Measurements from ENCODE around the gene ST8SIA6. TPM values are rescaled to one million over a fixed set of nuclear protein-coding genes. Genes with fewer than 3 reads are reported as not detected.

The ST8SIA6 gene
- polyA plus RNA-seq, 2 of the 4 experiments (the other 2 are of a cell fraction) = 0.16 to 0.25 TPM

DNA sequence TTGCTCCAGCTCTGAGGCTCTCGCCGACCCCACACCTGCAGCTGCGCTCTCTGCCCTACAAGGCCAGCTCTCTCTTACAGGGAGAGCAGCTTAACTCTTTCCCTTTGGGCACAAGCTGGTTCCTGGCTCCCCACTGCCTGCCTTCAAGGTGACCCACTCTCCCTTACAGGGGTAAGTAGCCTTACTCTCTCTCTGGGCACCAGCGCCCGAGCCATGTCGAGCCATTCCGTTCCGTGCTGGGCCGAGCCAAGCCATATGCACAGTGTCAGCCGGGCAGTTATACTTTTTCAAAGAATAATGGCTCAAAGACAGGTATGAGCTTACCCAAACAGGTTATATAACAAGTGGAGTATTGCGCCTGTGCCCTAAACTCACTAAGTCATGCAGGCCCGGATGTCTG is 181.7 kb downstream of the ST8SIA6 start:
- DNase-seq (ENCODE audit: low read depth in 1 of 2, low spot score in 1 of 2) (no peak), FAIRE-seq (no peak), ATAC-seq (no peak; a peak in 1 of 6 replicates)
- peaks cover 6% of the 10 kb centered on the region; the same call in 1 of the 3 replicates for H3K9me3 ChIP-seq
- POLR2A ChIA-PET = no interaction called here
- CTCF ChIA-PET = interaction anchor here (1.2 kb wide), 1 partner anchor 430 kb away, joined by 4 read pairs; no protein-coding TSS in a partner anchor
- H3K4me2 ChIP-seq = no peak overlapping the region
- H3K27ac ChIP-seq = no peak overlapping the region
- TF ChIP-seq CHD2 (IDR thresholded peaks at IDR 0.05; ENCODE audit: low read length, partially characterized antibody) = no peak
- TF ChIP-seq TP53 (CRISPR knock-in tag; IDR thresholded peaks at IDR 0.05) = no peak
- TF ChIP-seq PHF8 (IDR thresholded peaks at IDR 0.05; ENCODE audit: borderline replicate concordance, low read depth) = no peak
- no peak for TF ChIP-seq ZC3H11A (IDR thresholded peaks at IDR 0.05)
- TF ChIP-seq, protein P1, sequence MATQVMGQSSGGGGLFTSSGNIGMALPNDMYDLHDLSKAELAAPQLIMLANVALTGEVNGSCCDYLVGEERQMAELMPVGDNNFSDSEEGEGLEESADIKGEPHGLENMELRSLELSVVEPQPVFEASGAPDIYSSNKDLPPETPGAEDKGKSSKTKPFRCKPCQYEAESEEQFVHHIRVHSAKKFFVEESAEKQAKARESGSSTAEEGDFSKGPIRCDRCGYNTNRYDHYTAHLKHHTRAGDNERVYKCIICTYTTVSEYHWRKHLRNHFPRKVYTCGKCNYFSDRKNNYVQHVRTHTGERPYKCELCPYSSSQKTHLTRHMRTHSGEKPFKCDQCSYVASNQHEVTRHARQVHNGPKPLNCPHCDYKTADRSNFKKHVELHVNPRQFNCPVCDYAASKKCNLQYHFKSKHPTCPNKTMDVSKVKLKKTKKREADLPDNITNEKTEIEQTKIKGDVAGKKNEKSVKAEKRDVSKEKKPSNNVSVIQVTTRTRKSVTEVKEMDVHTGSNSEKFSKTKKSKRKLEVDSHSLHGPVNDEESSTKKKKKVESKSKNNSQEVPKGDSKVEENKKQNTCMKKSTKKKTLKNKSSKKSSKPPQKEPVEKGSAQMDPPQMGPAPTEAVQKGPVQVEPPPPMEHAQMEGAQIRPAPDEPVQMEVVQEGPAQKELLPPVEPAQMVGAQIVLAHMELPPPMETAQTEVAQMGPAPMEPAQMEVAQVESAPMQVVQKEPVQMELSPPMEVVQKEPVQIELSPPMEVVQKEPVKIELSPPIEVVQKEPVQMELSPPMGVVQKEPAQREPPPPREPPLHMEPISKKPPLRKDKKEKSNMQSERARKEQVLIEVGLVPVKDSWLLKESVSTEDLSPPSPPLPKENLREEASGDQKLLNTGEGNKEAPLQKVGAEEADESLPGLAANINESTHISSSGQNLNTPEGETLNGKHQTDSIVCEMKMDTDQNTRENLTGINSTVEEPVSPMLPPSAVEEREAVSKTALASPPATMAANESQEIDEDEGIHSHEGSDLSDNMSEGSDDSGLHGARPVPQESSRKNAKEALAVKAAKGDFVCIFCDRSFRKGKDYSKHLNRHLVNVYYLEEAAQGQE (IDR thresholded peaks at IDR 0.05) = no peak
- TF ChIP-seq FOXS1 (CRISPR knock-in tag; IDR thresholded peaks at IDR 0.05) = no peak
- no peak for TF ChIP-seq RARB (CRISPR knock-in tag; IDR thresholded peaks at IDR 0.05)
- TF ChIP-seq SMC3 (IDR thresholded peaks at IDR 0.05) = no peak
- TF ChIP-seq GATA3 (IDR thresholded peaks at IDR 0.05; ENCODE audit: borderline replicate concordance) = no peak
- no peak for TF ChIP-seq RAD21 (conservative IDR thresholded peaks at IDR 0.05 in 1 of 2, IDR thresholded peaks at IDR 0.05 in 1 of 2)
- TF ChIP-seq HDAC2 (IDR thresholded peaks at IDR 0.05) = no peak
- no peak for TF ChIP-seq KDM5A (IDR thresholded peaks at IDR 0.05)
- TF ChIP-seq, protein P2, sequence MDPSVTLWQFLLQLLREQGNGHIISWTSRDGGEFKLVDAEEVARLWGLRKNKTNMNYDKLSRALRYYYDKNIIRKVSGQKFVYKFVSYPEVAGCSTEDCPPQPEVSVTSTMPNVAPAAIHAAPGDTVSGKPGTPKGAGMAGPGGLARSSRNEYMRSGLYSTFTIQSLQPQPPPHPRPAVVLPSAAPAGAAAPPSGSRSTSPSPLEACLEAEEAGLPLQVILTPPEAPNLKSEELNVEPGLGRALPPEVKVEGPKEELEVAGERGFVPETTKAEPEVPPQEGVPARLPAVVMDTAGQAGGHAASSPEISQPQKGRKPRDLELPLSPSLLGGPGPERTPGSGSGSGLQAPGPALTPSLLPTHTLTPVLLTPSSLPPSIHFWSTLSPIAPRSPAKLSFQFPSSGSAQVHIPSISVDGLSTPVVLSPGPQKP (IDR thresholded peaks at IDR 0.05; ENCODE audit: low read depth, low read length) = no peak
- TF ChIP-seq NR3C1 (IDR thresholded peaks at IDR 0.05) = no peak
- no peak for TF ChIP-seq BHLHE40 (IDR thresholded peaks at IDR 0.05; ENCODE audit: low read depth, low read length)
- WGBS (ENCODE audit: missing lambda C conversion rate) = 87% methylated on average over 12 of the region's 12 CpGs
- no peaks in the 10 kb centered on the region for H3K4me1 ChIP-seq
- H3K4me3 ChIP-seq = no peak overlapping the region

Small RNA genes within 50 kb of the gene (small RNA-seq; reads per million reads assigned to genes)
- gene RF00019 = 0 reads per million in 6 experiments

Other genes starting within 250 kb of the ST8SIA6 start
- gene VIM, start 226.4 kb downstream of the ST8SIA6 start, polyA plus RNA-seq (2011; rRNA removed) = 773 and 848 TPM in 2 replicates
- 830 to 987 TPM (median 875 TPM) in 3 replicates for gene VIM, start 226.4 kb downstream of the ST8SIA6 start, polyA plus RNA-seq (2017; fragmentation: RNase III; extraction: RNeasy Plus Mini Kit Qiagen cat#74134 plus additional on column Dnase treatment)
- gene HACD1, start 162.8 kb upstream of the ST8SIA6 start, polyA plus RNA-seq (2011; rRNA removed) = 74.1 and 92.1 TPM in 2 replicates
- 44.9 to 49.1 TPM (median 48.6 TPM) in 3 replicates for gene HACD1, start 162.8 kb upstream of the ST8SIA6 start, polyA plus RNA-seq (2017; fragmentation: RNase III; extraction: RNeasy Plus Mini Kit Qiagen cat#74134 plus additional on column Dnase treatment)
- 37.3 and 51.7 TPM in 2 replicates for gene STAM, start 189.6 kb upstream of the ST8SIA6 start, polyA plus RNA-seq (2011; rRNA removed)
- gene STAM, start 189.6 kb upstream of the ST8SIA6 start, polyA plus RNA-seq (2017; fragmentation: RNase III; extraction: RNeasy Plus Mini Kit Qiagen cat#74134 plus additional on column Dnase treatment) = 24.2 to 24.4 TPM (median 24.4 TPM) in 3 replicates